ENCODE measurements around the gene MALT1. TPM values are rescaled to one million over a fixed set of nuclear protein-coding genes. Genes with fewer than 3 reads are reported as not detected.
A peak's percentile ranks its signal among the peaks of the same experiment; 100 is the strongest.

Gene MALT1
- total RNA-seq, 1 donor from 2014 or later = 45.7 TPM

GRCh38 chr18:58690259-58690658 lies 19.0 kb downstream of the MALT1 start:
- no peak for DNase-seq (ENCODE audit: low spot score)

- no peak for DNase-seq (ENCODE audit: low spot score)
These were observed 20.0 kb downstream of the MALT1 start for GRCh38 chr18:58691256-58691655.

GRCh38 chr18:58692422-58693185 lies 21.3 kb downstream of the MALT1 start:
- peak; percentile 23 for DNase-seq (ENCODE audit: low spot score)

GRCh38 chr18:58694221-58694620 lies 23.0 kb downstream of the MALT1 start:
- DNase-seq (ENCODE audit: low spot score) = no peak

- no peak for DNase-seq (ENCODE audit: low spot score)
These were observed 23.6 kb downstream of the MALT1 start for GRCh38 chr18:58694720-58695468.

GRCh38 chr18:58695772-58696171 lies 24.5 kb downstream of the MALT1 start:
- DNase-seq (ENCODE audit: low spot score) = no peak

- no peak for DNase-seq (ENCODE audit: low spot score)
These were observed 25.9 kb downstream of the MALT1 start for GRCh38 chr18:58697146-58697545.

GRCh38 chr18:58698701-58699193 lies 27.5 kb downstream of the MALT1 start:
- DNase-seq (ENCODE audit: low spot score) = no peak

- DNase-seq (ENCODE audit: low spot score) = no peak
These were observed 28.3 kb downstream of the MALT1 start for GRCh38 chr18:58699551-58699950.

GRCh38 chr18:58700209-58700608 lies 28.9 kb downstream of the MALT1 start:
- no peak for DNase-seq (ENCODE audit: low spot score)

GRCh38 chr18:58712930-58713329 lies 41.7 kb downstream of the MALT1 start:
- DNase-seq (ENCODE audit: low spot score) = no peak

- no peak for DNase-seq (ENCODE audit: low spot score)
These were observed 43.0 kb downstream of the MALT1 start for GRCh38 chr18:58714259-58714658.

- no peak for DNase-seq (ENCODE audit: low spot score)
These were observed 43.6 kb downstream of the MALT1 start for GRCh38 chr18:58714821-58715220.

- no peak for DNase-seq (ENCODE audit: low spot score)
These were observed 44.3 kb downstream of the MALT1 start for GRCh38 chr18:58715540-58715939.

GRCh38 chr18:58716060-58716756 lies 44.9 kb downstream of the MALT1 start:
- peak; percentile 11 for DNase-seq (ENCODE audit: low spot score)

- DNase-seq (ENCODE audit: low spot score) = no peak
These were observed 50.4 kb downstream of the MALT1 start for GRCh38 chr18:58721566-58722239.

GRCh38 chr18:58723810-58724602 lies 52.7 kb downstream of the MALT1 start:
- no peak for DNase-seq (ENCODE audit: low spot score)

GRCh38 chr18:58726671-58727070 lies 55.4 kb downstream of the MALT1 start:
- DNase-seq (ENCODE audit: low spot score) = peak; percentile 70

- DNase-seq (ENCODE audit: low spot score) = no peak
These were observed 56.7 kb downstream of the MALT1 start for GRCh38 chr18:58727776-58728500.

- DNase-seq (ENCODE audit: low spot score) = no peak
These were observed 57.5 kb downstream of the MALT1 start for GRCh38 chr18:58728719-58729118.

All from umbilical cord (tissue), 2 donors.